Measurements from ENCODE around the gene UBXN11.

UBXN11 gene

GRCh38 chr1:26259578-26259977 is 46.9 kb downstream of the UBXN11 start:
- no peak for DNase-seq

GRCh38 chr1:26259005-26259404 is 47.4 kb downstream of the UBXN11 start:
- no peak for DNase-seq

GRCh38 chr1:26257222-26257621 is 49.2 kb downstream of the UBXN11 start:
- DNase-seq = no peak

GRCh38 chr1:26254404-26254803 is 52.0 kb downstream of the UBXN11 start:
- no peak for DNase-seq

GRCh38 chr1:26252718-26253117 is 53.7 kb downstream of the UBXN11 start:
- DNase-seq = no peak

GRCh38 chr1:26239936-26240335 is 66.5 kb downstream of the UBXN11 start:
- DNase-seq = no peak

- no peak for DNase-seq
Measured at GRCh38 chr1:26237230-26237966, 69.0 kb downstream of the UBXN11 start.

- no peak for DNase-seq
Measured at GRCh38 chr1:26234644-26235370, 71.6 kb downstream of the UBXN11 start.

- peak; percentile 100 for DNase-seq
Measured at GRCh38 chr1:26233903-26234643, 72.4 kb downstream of the UBXN11 start, which contains the start of gene CEP85. Gene CEP85 (plus strand): TSS chr1:26234200. CDS start chr1:26239784, 5,584 bp downstream.

All from retina (tissue), 1 donor.